AG09319 (cell line): Measurements from ENCODE around the gene RAD51B.

Experiments used
- DNase-seq: peaks from one replicate; pipeline ENCODE4 v3.0.0-alpha.2; 2010; ENCODE audit warnings: low read depth; ENCODE audit errors: extremely low read depth
- CTCF ChIP-seq: IDR thresholded peaks from 2 replicates; pipeline ENCODE4 v1.5.1; 2011; ENCODE audit warnings: low read depth, mild to moderate bottlenecking, inconsistent platforms, low read length, moderate library complexity

The RAD51B gene

DNA sequence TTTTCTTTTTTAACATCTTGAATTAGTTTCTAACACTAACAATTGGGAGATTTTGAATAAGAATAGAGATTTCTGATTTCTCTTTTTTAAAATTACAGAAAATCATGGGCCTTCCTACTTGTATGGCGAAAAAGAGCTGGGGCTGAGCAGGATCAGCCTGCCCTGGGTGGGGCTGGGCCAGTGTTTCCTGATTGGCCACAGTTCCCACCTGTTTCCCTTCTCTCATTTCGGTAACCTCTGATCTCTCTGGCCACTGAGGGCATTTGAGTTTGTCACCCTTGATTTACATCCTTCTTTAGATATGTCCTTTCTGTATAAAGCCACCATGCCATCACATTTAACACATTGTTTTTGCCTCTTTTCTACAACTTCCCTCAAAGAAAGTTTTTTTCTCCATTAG, 719.1 kb downstream of the RAD51B start:
- DNase-seq = no peak
- TF ChIP-seq CTCF = no peak

DNA sequence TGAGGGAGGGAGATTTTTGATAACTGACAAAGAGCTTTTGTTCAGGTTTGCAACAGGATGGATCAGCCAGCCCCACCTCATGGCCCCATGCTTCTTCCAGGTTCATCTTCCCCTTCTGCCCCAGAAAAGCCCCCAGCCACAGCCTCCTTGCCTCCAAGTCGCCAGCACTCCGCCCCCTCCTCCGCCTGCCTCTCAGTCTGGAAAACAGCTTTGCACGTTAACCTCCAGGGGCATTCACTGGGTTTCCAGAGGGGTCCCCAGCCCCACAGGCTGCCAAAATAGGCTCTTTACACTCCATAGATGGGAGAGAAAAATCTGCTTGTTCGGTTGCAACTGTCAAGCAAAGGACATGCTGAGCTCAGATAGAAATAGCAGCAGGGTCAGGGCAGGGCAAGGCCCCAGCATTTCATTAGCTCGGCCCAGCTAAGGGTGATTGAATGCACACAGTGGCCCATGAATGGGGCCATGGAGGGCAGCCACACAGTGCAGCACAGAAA, 719.7 kb downstream of the RAD51B start:
- DNase-seq = no peak
- no peak for TF ChIP-seq CTCF

- TF ChIP-seq CTCF = no peak
- no peak for DNase-seq
These were observed 720.2 kb downstream of the RAD51B start for GRCh38 chr14:68539789-68540188.

DNA sequence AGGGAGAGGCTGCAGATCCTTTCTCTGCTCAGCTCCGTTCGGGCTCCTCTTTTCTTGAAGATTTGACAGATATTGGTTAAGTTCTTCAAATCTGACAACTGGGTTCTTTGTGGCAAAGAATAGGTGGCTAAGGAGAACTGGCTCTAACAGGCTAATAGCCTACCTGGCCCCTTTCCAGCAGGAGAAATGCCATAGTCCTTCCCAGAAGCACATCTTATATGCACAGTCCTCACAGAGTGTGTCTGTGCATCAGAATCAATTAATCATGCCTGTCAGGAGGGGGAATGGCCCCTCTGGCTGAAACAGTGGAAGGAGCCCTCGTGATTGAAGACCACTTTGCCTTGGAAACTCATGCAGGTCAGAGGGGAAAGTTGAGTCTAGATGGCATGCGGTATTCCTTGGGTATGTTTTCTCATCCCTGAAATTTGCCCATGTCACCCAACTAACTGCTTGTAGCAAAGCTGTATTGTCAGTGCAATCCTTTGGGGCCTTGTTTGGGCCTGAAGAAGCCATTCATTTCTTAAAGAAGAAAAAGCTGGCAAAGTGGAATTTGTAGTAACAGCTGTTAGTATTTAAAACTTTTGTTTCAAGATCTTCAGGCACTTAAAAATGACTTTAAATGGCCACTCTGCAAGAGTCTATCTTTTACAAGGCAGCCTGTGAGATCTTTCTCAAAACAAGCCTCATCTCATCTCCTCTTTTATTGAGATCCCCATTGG, 721.8 kb downstream of the RAD51B start:
- no peak for DNase-seq
- no peak for TF ChIP-seq CTCF

- DNase-seq = no peak
- no peak for TF ChIP-seq CTCF
These were observed 722.8 kb downstream of the RAD51B start for GRCh38 chr14:68542346-68542745.

GRCh38 chr14:68543516-68543915, 723.9 kb downstream of the RAD51B start:
- no peak for TF ChIP-seq CTCF
- no peak for DNase-seq

- DNase-seq = peak; percentile 97
- TF ChIP-seq CTCF = no peak
These were observed 724.7 kb downstream of the RAD51B start for GRCh38 chr14:68544081-68544892.
